Erythroblast (primary cell): ENCODE results near the gene KIF21B.

ENCODE experiments used
- GATA1 ChIP-seq: IDR thresholded peaks from 2 replicates; pipeline ENCODE4 v1.6.1; 2011; ENCODE audit warnings: low read depth, mild to moderate bottlenecking, control low read depth, low read length, moderate library complexity
- POLR2A ChIP-seq: IDR thresholded peaks from 2 replicates; pipeline ENCODE4 v1.6.1; 2011; ENCODE audit warnings: mild to moderate bottlenecking, low read length

DNA sequence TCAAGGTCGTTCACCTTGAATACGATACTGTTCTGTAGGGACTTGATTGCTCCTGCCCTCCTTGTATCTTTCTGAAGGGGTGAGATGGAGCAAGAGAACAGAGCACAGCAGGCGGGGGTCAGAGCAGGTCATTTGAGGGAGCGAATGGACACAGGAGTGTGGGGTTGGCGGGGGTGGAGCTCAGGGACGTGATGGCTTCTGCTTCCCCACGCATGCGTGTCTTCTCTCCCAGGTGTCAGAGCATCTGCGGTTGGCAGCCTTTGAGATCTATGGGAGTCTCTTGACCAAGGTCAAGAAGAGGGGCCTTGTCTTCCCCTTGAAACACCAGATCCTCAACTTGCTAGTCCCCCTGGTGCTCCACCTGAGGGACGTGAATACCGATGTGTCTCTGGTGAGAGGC is 64.9 kb downstream of the KIF21B start:
- TF ChIP-seq POLR2A (no peak), GATA1 (no peak)
